Ishikawa (cell line): ENCODE results near the gene DRC7.

ENCODE experiments used
- CEBPB ChIP-seq: IDR thresholded peaks from 2 replicates; pipeline ENCODE4 v1.6.1; 2012
- CREB1 ChIP-seq: IDR thresholded peaks from 2 replicates; pipeline ENCODE4 v1.6.1; 2012; ENCODE audit warnings: low read depth
- EGR1 ChIP-seq: IDR thresholded peaks from 2 replicates; pipeline ENCODE4 v1.6.1; 2012
- EP300 ChIP-seq: IDR thresholded peaks from 2 replicates; pipeline ENCODE4 v1.6.1; 2012; ENCODE audit warnings: borderline replicate concordance
- FOXM1 ChIP-seq: IDR thresholded peaks from 2 replicates; pipeline ENCODE4 v1.6.1; 2012; ENCODE audit warnings: low read depth, borderline replicate concordance
- MAX ChIP-seq: IDR thresholded peaks from 2 replicates; pipeline ENCODE4 v1.6.1; 2012
- NFIC ChIP-seq: IDR thresholded peaks from 2 replicates; pipeline ENCODE4 v1.6.1; 2012
- RAD21 ChIP-seq: IDR thresholded peaks from 2 replicates; pipeline ENCODE4 v1.6.1; 2012; ENCODE audit warnings: low read depth
- REST ChIP-seq: IDR thresholded peaks from 2 replicates; pipeline ENCODE4 v1.6.1; 2012; ENCODE audit warnings: low read depth, mild to moderate bottlenecking
- TAF1 ChIP-seq: IDR thresholded peaks from 2 replicates; pipeline ENCODE4 v1.6.1; 2012; ENCODE audit warnings: low read depth, mild to moderate bottlenecking
- TCF12 ChIP-seq: IDR thresholded peaks from 2 replicates; pipeline ENCODE4 v1.6.1; 2012; ENCODE audit warnings: low read depth
- TEAD4 ChIP-seq: IDR thresholded peaks from 2 replicates; pipeline ENCODE4 v1.6.1; 2012
- USF1 ChIP-seq: IDR thresholded peaks from 2 replicates; pipeline ENCODE4 v1.6.1; 2012
- YY1 ChIP-seq: IDR thresholded peaks from 2 replicates; pipeline ENCODE4 v1.6.1; 2012; ENCODE audit warnings: low read depth
- ZBTB7A ChIP-seq: IDR thresholded peaks from 2 replicates; pipeline ENCODE4 v1.6.1; 2012; ENCODE audit warnings: low read depth

The DRC7 gene

GRCh38 chr16:57708168-57708567 is 13.6 kb downstream of the DRC7 start:
- TF ChIP-seq YY1: no peak
- TF ChIP-seq EGR1: no peak
- no peak for TF ChIP-seq USF1
- no peak for TF ChIP-seq RAD21
- TF ChIP-seq TEAD4: no peak
- no peak for TF ChIP-seq TAF1
- no peak for TF ChIP-seq NFIC
- TF ChIP-seq REST: no peak
- TF ChIP-seq TCF12: no peak
- no peak for TF ChIP-seq EP300
- TF ChIP-seq CEBPB: no peak
- TF ChIP-seq FOXM1: no peak
- TF ChIP-seq CREB1: no peak

- TF ChIP-seq TEAD4 (no peak), MAX (no peak)
Measured at GRCh38 chr16:57709663-57710062, 15.1 kb downstream of the DRC7 start.

- TF ChIP-seq YY1 (no peak), CEBPB (no peak), FOXM1 (no peak), EP300 (no peak), ZBTB7A (no peak), RAD21 (no peak), TCF12 (no peak), CREB1 (no peak), TEAD4 (no peak), NFIC (no peak), TAF1 (no peak), USF1 (no peak), REST (no peak), EGR1 (no peak), MAX (no peak)
Measured at GRCh38 chr16:57711346-57711745, 16.7 kb downstream of the DRC7 start.

GRCh38 chr16:57711993-57712392 is 17.4 kb downstream of the DRC7 start:
- TF ChIP-seq RAD21 (no peak), TCF12 (no peak), ZBTB7A (no peak), MAX (no peak), REST (no peak), EP300 (no peak), NFIC (no peak)

- TF ChIP-seq TAF1 (no peak), EGR1 (no peak), TEAD4 (no peak), ZBTB7A (no peak), RAD21 (no peak), YY1 (no peak), NFIC (no peak), CREB1 (no peak), REST (no peak), MAX (no peak), USF1 (no peak), EP300 (no peak), FOXM1 (no peak), TCF12 (no peak), CEBPB (no peak)
Measured at GRCh38 chr16:57713596-57713995, 19.0 kb downstream of the DRC7 start.
